ENCODE measurements around the gene FUZ.

FUZ gene

GRCh38 chr19:49766007-49766929 lies 46.8 kb downstream of the FUZ start:
- no peak for TF ChIP-seq CTCF (conservative IDR thresholded peaks at IDR 0.05; ENCODE audit: low read length)
- peak overlapping the region; percentile 58 for H3K4me3 ChIP-seq (ENCODE audit: low read length)
- DNase-seq (ENCODE audit: low read depth), result peak; percentile 100

DNA sequence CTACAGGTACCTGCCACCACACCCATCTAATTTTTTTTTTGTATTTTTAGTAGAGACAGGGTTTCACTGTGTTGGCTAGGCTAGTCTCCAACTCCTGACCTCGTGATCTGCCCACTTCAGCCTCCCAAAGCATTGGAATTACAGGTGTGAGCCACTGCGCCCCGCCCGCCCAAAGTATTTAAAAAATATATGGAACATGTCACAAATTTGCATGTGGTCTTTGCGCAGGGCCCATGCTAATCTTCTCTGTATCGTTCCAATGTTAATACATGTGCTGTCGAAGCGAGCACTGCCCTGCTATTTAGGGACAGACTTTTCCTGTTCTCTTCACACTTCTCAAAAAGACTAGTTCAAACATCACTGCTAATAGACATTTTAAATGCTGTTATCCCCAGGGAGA lies 48.8 kb downstream of the FUZ start:
- DNase-seq (ENCODE audit: low read depth), result no peak
- no peak for TF ChIP-seq CTCF (conservative IDR thresholded peaks at IDR 0.05; ENCODE audit: low read length)
- no peak overlapping the region for H3K4me3 ChIP-seq (ENCODE audit: low read length)

DNA sequence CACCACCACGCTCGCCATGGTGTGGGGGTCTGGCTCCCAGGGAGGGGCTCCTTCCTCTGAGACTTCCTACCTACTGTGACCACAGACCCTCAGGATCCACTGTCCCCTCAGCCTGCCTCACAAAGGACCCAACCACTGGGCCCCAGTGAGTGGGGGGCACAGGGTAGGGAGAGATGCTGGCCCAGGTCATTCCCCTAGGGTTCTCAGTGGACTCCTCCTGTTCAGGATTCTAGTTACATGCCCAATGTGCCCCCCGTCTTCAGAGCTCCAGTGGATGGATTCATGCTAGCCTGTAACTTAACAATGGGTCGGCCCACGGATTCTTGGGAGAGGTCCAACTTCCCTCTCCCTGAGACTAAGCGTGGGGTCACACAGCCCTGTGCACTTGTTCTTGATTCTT lies 49.9 kb downstream of the FUZ start, which contains the start of gene TSKS:
TSS of gene TSKS (minus strand) at position 77 of the 400 bp plus-strand sequence. CDS start at position 18, 59 bp downstream.
- no peak for TF ChIP-seq CTCF (conservative IDR thresholded peaks at IDR 0.05; ENCODE audit: low read length)
- DNase-seq (ENCODE audit: low read depth), result no peak
- no peak within 1 kb of the TSS for H3K4me3 ChIP-seq (ENCODE audit: low read length)

DNA sequence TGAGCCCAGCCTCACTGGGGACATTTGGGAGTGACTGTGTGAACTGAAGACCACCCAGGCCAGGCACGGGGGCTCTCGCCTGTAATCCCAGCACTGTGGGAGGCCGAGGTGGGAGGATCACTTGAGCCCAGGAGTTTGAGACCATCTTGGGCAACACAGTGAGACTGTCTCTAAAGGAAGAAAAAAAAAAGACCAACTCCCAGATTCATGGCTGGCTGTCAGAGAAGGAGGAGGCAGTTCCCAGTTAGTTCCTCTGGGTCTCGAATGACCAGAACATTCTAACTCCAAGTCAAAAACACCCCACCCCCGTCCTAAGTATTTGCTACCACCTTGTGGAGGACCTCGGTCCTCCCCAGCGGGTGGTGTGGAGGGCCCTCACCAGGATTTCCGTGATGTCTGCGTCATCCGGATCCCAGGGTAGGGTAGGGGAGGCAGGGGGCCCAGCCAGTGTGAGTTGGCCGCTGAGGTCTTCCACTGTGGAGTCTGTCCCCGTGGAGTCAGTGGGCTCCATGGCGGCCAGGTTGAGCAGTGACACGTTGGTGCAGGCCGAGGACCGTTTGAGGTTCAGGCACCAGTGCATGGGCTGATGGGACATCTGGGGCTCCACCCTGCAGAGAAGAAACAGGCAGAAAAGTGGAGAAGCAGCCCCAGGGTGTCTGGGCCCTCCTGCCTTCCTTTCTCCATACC lies 51.3 kb downstream of the FUZ start:
- H3K4me3 ChIP-seq (ENCODE audit: low read length), result no peak overlapping the region
- peak; percentile 46 for TF ChIP-seq CTCF (conservative IDR thresholded peaks at IDR 0.05; ENCODE audit: low read length)
- DNase-seq (ENCODE audit: low read depth), result peak; percentile 67

DNA sequence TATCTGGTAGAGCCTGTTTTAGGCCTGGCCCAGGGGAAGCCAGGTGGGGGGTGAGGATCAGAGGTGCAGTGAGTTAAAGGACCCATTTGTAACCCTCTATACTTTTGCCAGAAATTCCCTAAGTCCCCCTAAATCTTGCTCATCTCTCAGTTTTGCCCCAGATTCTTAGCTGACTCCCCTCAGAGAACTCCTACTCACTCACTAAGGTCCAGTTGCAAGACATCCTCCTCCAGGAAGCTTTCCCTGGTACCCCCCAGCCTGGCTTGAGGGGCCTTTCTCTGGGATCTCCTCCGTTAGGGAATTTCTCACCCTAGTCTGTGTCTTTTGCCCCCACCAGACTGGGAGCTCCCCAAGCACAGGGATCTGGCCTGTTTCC lies 51.9 kb downstream of the FUZ start:
- no peak for DNase-seq (ENCODE audit: low read depth)
- H3K4me3 ChIP-seq (ENCODE audit: low read length), result no peak overlapping the region
- TF ChIP-seq CTCF (conservative IDR thresholded peaks at IDR 0.05; ENCODE audit: low read length), result no peak

DNA sequence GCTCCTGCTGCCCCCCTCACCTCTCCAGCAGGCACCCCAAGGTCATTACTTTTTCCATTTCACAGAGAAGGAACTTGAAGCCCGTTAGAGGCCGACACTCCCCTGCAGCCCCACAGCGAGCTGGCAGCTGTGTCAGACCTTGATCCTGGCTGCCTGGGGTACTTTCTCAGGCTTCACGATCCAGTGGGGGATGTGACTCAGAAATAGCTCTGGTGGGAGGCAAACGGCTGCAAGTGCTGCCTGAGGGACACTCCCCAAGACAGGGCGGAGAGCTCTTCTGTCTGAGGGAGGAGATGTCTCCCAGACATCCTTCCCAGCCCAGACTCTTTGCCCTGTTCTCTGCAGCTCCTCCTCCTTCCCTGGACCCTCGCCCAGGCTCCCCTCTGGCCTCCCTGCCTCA lies 54.8 kb downstream of the FUZ start:
- DNase-seq (ENCODE audit: low read depth), result peak; percentile 61

More for the DNA sequence above, 54.8 kb downstream of the FUZ start:
- no peak overlapping the region for H3K4me3 ChIP-seq (ENCODE audit: low read length)
- no peak for TF ChIP-seq CTCF (conservative IDR thresholded peaks at IDR 0.05; ENCODE audit: low read length)

Data from AG10803 (cell line).